GM12878 (cell line): ENCODE results near the gene WSCD2.

ENCODE experiments used
- BHLHE40 ChIP-seq, 2 experiments: fragments of 450-650 bp in 1 of 2; IDR thresholded peaks; 2 replicates each; pipeline ENCODE4 v1.6.1; 2011 to 2017; ENCODE audit warnings: low read depth in 2 of 2, borderline replicate concordance in 1 of 2, improper control_type of control experiment in 1 of 2, low read length in 1 of 2, mild to moderate bottlenecking in 1 of 2
- CHD2 ChIP-seq: IDR thresholded peaks from 2 replicates; pipeline ENCODE4 v1.6.1; 2011; ENCODE audit warnings: low read depth, low read length, improper control_type of control experiment, borderline replicate concordance
- CTCF ChIP-seq, 3 experiments: IDR thresholded peaks in 2 of 3; conservative IDR thresholded peaks in 1 of 3; 2 replicates each; pipeline ENCODE4 v1.5.1; 2011; ENCODE audit warnings: low read depth in 3 of 3, low read length in 3 of 3, mild to moderate bottlenecking in 3 of 3, control low read depth in 2 of 3, moderate library complexity in 2 of 3, inconsistent platforms in 1 of 3, mixed read lengths in 1 of 3; ENCODE audit not compliant: control insufficient read depth in 2 of 3, insufficient read depth in 1 of 3; ENCODE audit errors: extremely low read depth in 1 of 3
- RAD21 ChIP-seq: IDR thresholded peaks from 2 replicates; pipeline ENCODE4 v1.6.1; 2011; ENCODE audit warnings: mild to moderate bottlenecking, low read depth, low read length, moderate library complexity; ENCODE audit not compliant: insufficient read depth
- TAF1 ChIP-seq: IDR thresholded peaks from 2 replicates; pipeline ENCODE4 v1.6.1; 2011; ENCODE audit warnings: mild to moderate bottlenecking, low read depth, low read length, borderline replicate concordance

GRCh38 chr12:108282676-108283075 is 153.6 kb downstream of the WSCD2 start:
- no peak for TF ChIP-seq CHD2
- no peak for TF ChIP-seq CTCF (IDR thresholded peaks at IDR 0.05 in 2 of 3, conservative IDR thresholded peaks at IDR 0.05 in 1 of 3; ENCODE audit: control insufficient read depth in 2 of 3, extremely low read depth in 1 of 3, insufficient read depth in 1 of 3, low read depth in 3 of 3, low read length in 3 of 3)
- no peak for TF ChIP-seq TAF1
- TF ChIP-seq RAD21 = no peak
- TF ChIP-seq BHLHE40 (IDR thresholded peaks at IDR 0.05; ENCODE audit: borderline replicate concordance in 1 of 2, low read depth in 2 of 2, low read length in 1 of 2) = no peak
